ENCODE results near the gene CFAP107.

GRCh38 chr1:12754738-12755137 is 8.7 kb downstream of the CFAP107 start:
- TF ChIP-seq HDGF (IDR thresholded peaks at IDR 0.05; ENCODE audit: borderline replicate concordance) (no peak), NFRKB (IDR thresholded peaks at IDR 0.05) (no peak), FOXM1 (IDR thresholded peaks at IDR 0.05; ENCODE audit: borderline replicate concordance) (no peak), ELF4 (IDR thresholded peaks at IDR 0.05) (no peak), ARNT (IDR thresholded peaks at IDR 0.05) (no peak), SP1 (IDR thresholded peaks at IDR 0.05) (no peak), BHLHE40 (IDR thresholded peaks at IDR 0.05; ENCODE audit: borderline replicate concordance) (no peak), FOXA1 (IDR thresholded peaks at IDR 0.05) (no peak), FOXK2 (IDR thresholded peaks at IDR 0.05) (no peak), ZNF384 (IDR thresholded peaks at IDR 0.05) (no peak), LEF1 (IDR thresholded peaks at IDR 0.05; ENCODE audit: borderline replicate concordance) (no peak), SUZ12 (IDR thresholded peaks at IDR 0.05) (no peak), PKNOX1 (IDR thresholded peaks at IDR 0.05) (no peak), TARDBP (IDR thresholded peaks at IDR 0.05) (no peak)
